Chondrocyte (in vitro differentiated cells): ENCODE results near the gene RANBP17. TPM values are rescaled to one million over a fixed set of nuclear protein-coding genes. Genes with fewer than 3 reads are reported as not detected.
"Not testable (repeated sequence)": the region's sequence is repeated elsewhere in the genome, so short reads cannot be mapped to it uniquely, and the experiment has no call there.

Experiments used
- DNase-seq: peaks from one replicate; pipeline ENCODE4 v3.0.0; 2021; ENCODE audit warnings: mixed read lengths, low spot score
- H3K27ac Mint-ChIP-seq: one replicate; pipeline ENCODE4 v1.8.0; 2021; ENCODE audit warnings: mild to moderate bottlenecking, moderate library complexity, mixed read lengths; ENCODE audit not compliant: unreplicated experiment
- H3K27me3 Mint-ChIP-seq: 2 replicates; pipeline ENCODE4 v1.8.0; 2021; ENCODE audit warnings: low read depth, mixed read lengths
- H3K36me3 Mint-ChIP-seq: 2 replicates; pipeline ENCODE4 v1.8.0; 2021; ENCODE audit warnings: low read depth, mixed read lengths
- H3K4me1 Mint-ChIP-seq: 2 replicates; pipeline ENCODE4 v1.8.0; 2021; ENCODE audit warnings: low read depth, mild to moderate bottlenecking, mixed read lengths
- H3K4me3 Mint-ChIP-seq: one replicate; pipeline ENCODE4 v1.8.0; 2021; ENCODE audit warnings: mild to moderate bottlenecking, moderate library complexity, mixed read lengths; ENCODE audit not compliant: unreplicated experiment
- H3K9me3 Mint-ChIP-seq: 2 replicates; pipeline ENCODE4 v1.8.0; 2021; ENCODE audit warnings: low read depth, mixed read lengths
- total RNA-seq: library from RNA; stranded (reverse); gene quantifications from 3 replicates; pipeline ENCODE4 v1.2.1, GENCODE V29; 2021
- TF ChIP-seq, protein P1 (sequence below): fragments of 200-600 bp; sonication (generic); IDR thresholded peaks from 2 replicates; pipeline ENCODE4 v1.5.0; 2021; ENCODE audit warnings: antibody characterized with exemption, mild to moderate bottlenecking, moderate library complexity

Gene RANBP17
- total RNA-seq, 1 donor from 2014 or later, result 24.5 TPM

DNA sequence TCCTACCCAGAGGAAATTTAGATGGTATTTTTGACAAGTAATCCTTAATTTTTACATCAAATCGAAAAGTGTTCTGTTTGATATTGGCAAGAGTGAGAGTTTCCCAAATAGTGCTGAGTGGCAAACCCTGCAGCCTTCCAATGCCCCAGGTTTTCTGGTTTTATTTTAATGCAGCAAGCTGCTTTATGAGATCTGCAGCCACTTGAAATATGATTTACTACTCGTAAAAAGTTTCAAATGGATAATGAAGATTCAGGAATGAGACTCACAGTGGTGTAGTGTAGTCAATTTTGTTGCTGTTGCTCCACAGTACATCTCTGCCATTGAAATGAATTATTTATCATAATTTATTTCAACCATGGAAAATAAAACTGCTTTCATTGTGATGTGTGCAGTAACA is 423.6 kb downstream of the RANBP17 start:
- H3K36me3 Mint-ChIP-seq, result peaks cover 10% of the 10 kb centered on the region
- no peak for DNase-seq
- H3K9me3 Mint-ChIP-seq, result no peaks in the 10 kb centered on the region
- H3K4me1 Mint-ChIP-seq, result no peaks in the 10 kb centered on the region
- no peak overlapping the region for H3K27ac Mint-ChIP-seq
- TF ChIP-seq, protein P1, sequence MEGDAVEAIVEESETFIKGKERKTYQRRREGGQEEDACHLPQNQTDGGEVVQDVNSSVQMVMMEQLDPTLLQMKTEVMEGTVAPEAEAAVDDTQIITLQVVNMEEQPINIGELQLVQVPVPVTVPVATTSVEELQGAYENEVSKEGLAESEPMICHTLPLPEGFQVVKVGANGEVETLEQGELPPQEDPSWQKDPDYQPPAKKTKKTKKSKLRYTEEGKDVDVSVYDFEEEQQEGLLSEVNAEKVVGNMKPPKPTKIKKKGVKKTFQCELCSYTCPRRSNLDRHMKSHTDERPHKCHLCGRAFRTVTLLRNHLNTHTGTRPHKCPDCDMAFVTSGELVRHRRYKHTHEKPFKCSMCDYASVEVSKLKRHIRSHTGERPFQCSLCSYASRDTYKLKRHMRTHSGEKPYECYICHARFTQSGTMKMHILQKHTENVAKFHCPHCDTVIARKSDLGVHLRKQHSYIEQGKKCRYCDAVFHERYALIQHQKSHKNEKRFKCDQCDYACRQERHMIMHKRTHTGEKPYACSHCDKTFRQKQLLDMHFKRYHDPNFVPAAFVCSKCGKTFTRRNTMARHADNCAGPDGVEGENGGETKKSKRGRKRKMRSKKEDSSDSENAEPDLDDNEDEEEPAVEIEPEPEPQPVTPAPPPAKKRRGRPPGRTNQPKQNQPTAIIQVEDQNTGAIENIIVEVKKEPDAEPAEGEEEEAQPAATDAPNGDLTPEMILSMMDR, result no peak
- H3K27me3 Mint-ChIP-seq, result no peaks in the 10 kb centered on the region
- H3K4me3 Mint-ChIP-seq, result no peak overlapping the region

DNA sequence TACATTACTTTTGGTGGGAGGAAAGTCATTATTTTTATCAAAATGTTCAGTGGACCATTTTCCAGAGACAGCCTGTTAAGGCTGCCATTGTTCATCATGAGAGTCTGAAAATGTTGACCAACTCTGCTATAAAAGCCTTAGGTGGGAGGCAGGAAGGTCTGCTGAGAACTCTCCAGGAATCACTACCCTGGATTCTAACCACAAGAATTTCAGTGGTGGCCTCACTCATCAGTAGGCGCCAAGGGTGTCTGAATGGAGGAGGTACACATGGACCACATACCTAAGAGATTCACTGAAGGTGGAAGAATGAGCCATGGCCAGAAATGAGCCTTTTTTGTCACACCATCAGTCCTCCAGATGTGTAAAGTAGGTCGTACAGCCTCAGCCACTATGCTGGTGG is 426.2 kb downstream of the RANBP17 start:
- peaks cover 10% of the 10 kb centered on the region for H3K36me3 Mint-ChIP-seq
- H3K27me3 Mint-ChIP-seq, result no peaks in the 10 kb centered on the region
- TF ChIP-seq, protein P1, result no peak
- DNase-seq, result no peak
- H3K9me3 Mint-ChIP-seq, result no peaks in the 10 kb centered on the region
- no peaks in the 10 kb centered on the region for H3K4me1 Mint-ChIP-seq
- no peak overlapping the region for H3K4me3 Mint-ChIP-seq
- H3K27ac Mint-ChIP-seq, result no peak overlapping the region

DNA sequence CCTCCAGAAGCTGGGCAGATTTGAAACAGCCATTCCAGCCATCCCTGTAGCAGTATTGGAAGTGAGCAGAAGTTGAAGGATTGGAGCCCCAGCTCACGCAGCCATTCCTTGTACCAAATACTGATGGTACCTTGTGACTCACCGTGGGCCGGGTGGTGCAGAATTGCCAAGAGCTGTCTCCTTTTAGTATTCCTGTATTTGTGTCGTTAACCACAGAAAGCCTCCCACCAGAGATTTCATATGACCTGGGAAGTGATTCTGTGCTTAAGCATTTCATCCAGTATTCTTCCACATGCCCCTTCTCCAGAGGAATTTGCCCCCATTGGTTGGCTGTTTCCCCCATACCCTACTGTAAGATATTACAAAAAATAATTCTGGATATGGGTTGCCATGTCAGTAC is 429.6 kb downstream of the RANBP17 start:
- H3K36me3 Mint-ChIP-seq, result peaks cover 18% of the 10 kb centered on the region
- no peak overlapping the region for H3K4me3 Mint-ChIP-seq
- peaks cover 10% of the 10 kb centered on the region for H3K4me1 Mint-ChIP-seq
- H3K9me3 Mint-ChIP-seq, result no peaks in the 10 kb centered on the region
- DNase-seq, result no peak
- no peak overlapping the region for H3K27ac Mint-ChIP-seq
- no peaks in the 10 kb centered on the region for H3K27me3 Mint-ChIP-seq
- TF ChIP-seq, protein P1, result no peak

DNA sequence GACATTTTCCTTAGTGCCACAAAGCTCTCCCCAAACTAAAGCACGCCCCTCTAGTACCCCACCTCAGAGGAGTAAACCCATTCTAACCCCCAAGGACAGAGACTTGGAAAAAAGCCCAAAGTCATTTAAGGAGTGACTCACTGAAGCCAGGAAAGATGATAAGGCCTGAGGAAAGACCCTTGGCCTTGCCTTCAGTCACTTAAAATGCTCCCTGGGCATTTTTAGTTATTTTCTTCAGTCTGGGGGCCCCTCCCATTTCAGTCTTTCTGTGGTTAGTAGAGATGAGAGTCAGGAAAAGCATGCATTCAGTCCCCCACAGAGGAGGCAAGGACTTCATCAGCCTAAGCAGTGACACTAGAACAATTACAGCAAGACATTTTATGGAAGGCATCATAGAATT is 433.5 kb downstream of the RANBP17 start:
- TF ChIP-seq, protein P1, result no peak
- Mint-ChIP-seq H3K27ac (no peak overlapping the region), H3K9me3 (no peaks in the 10 kb centered on the region), H3K4me1 (peaks cover 10% of the 10 kb centered on the region), H3K27me3 (no peaks in the 10 kb centered on the region), H3K36me3 (peaks cover 13% of the 10 kb centered on the region), H3K4me3 (no peak overlapping the region)
- DNase-seq, result no peak

DNA sequence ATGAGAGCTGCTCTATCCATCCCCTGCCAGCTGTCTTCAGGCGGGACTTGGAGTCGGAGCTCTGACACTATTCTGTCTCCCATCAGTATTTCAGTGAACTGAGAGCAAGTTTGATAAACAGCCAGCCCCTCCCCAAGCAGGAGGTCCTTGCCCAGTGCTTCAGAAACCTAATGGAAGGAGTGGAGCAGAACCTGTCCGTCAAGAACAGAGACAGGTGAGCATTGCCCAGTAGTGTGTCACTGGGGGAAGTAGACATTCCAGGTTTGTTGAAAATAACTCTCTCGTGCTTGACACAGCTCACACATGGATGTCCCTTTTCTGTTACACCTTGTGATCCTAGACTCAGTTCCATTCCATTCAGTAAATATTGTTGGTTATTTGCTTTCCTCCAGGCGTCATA is 434.0 kb downstream of the RANBP17 start:
- Mint-ChIP-seq H3K4me3 (no peak overlapping the region), H3K27ac (no peak overlapping the region), H3K9me3 (no peaks in the 10 kb centered on the region), H3K4me1 (peaks cover 10% of the 10 kb centered on the region), H3K36me3 (peaks cover 17% of the 10 kb centered on the region), H3K27me3 (no peaks in the 10 kb centered on the region)
- DNase-seq, result no peak
- TF ChIP-seq, protein P1, result no peak

DNA sequence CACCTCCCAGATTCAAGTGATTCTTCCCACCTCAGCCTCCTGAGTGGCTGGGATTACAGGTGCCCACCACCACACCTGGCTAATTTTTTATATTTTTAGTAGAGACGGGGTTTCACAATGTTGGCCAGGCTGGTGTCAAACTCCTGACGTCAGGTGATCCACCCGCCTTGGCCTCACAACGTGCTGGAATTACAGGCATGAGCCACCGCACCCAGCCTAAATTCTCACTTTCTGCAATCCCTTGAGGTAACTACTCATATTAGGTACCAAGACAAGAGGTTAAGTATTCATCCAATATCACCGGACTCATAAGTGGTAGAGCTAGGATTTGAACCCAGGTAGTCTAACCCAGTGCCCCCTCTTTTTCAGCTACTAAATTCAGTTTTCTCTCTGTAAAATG is 436.1 kb downstream of the RANBP17 start:
- Mint-ChIP-seq H3K4me1 (peaks cover 10% of the 10 kb centered on the region), H3K36me3 (peaks cover 19% of the 10 kb centered on the region)
- not testable (repeated sequence) for DNase-seq, H3K27me3 Mint-ChIP-seq, H3K4me3 Mint-ChIP-seq, H3K9me3 Mint-ChIP-seq, H3K27ac Mint-ChIP-seq
